ENCODE measurements around the gene GRAP2. TPM values are rescaled to one million over a fixed set of nuclear protein-coding genes. Genes with fewer than 3 reads are reported as not detected.
"Not testable (repeated sequence)": the region's sequence is repeated elsewhere in the genome, so short reads cannot be mapped to it uniquely, and the experiment has no call there.

GRAP2 gene
- total RNA-seq, 1 donor from 2014 or later = 0.24 TPM

- Mint-ChIP-seq H3K4me3 (no peak overlapping the region), H3K27ac (no peak overlapping the region), H3K27me3 (peaks cover 24% of the 10 kb centered on the region), H3K9me3 (no peaks in the 10 kb centered on the region), H3K36me3 (no peaks in the 10 kb centered on the region), H3K4me1 (ENCODE audit: unreplicated experiment) (no peaks in the 10 kb centered on the region)
- TF ChIP-seq CTCF (conservative IDR thresholded peaks at IDR 0.05) = no peak
- DNase-seq (ENCODE audit: extremely low spot score, unreplicated experiment) = no peak
Measured at GRCh38 chr22:39868741-39869140, 32.1 kb upstream of the GRAP2 start.

- peaks cover 25% of the 10 kb centered on the region for H3K27me3 Mint-ChIP-seq
- DNase-seq (ENCODE audit: extremely low spot score, unreplicated experiment); H3K27ac Mint-ChIP-seq; H3K4me1 Mint-ChIP-seq (ENCODE audit: unreplicated experiment); H3K9me3 Mint-ChIP-seq; H3K36me3 Mint-ChIP-seq; H3K4me3 Mint-ChIP-seq: not testable (repeated sequence)
Measured at GRCh38 chr22:39869797-39870196, 31.1 kb upstream of the GRAP2 start.

GRCh38 chr22:39871008-39871798 is 29.7 kb upstream of the GRAP2 start:
- Mint-ChIP-seq H3K4me1 (ENCODE audit: unreplicated experiment) (no peaks in the 10 kb centered on the region), H3K4me3 (no peak overlapping the region), H3K9me3 (no peaks in the 10 kb centered on the region), H3K27me3 (peaks cover 18% of the 10 kb centered on the region), H3K27ac (no peak overlapping the region), H3K36me3 (no peaks in the 10 kb centered on the region)
- no peak for TF ChIP-seq CTCF (conservative IDR thresholded peaks at IDR 0.05)
- no peak for DNase-seq (ENCODE audit: extremely low spot score, unreplicated experiment)

- H3K36me3 Mint-ChIP-seq = no peaks in the 10 kb centered on the region
Measured at GRCh38 chr22:39872548-39872947, 28.3 kb upstream of the GRAP2 start.

GRCh38 chr22:39873965-39874364 is 26.9 kb upstream of the GRAP2 start:
- Mint-ChIP-seq H3K4me1 (ENCODE audit: unreplicated experiment) (no peaks in the 10 kb centered on the region), H3K4me3 (no peak overlapping the region), H3K27ac (no peak overlapping the region), H3K36me3 (no peaks in the 10 kb centered on the region), H3K9me3 (no peaks in the 10 kb centered on the region), H3K27me3 (peaks cover 18% of the 10 kb centered on the region)
- TF ChIP-seq CTCF (conservative IDR thresholded peaks at IDR 0.05) = no peak
- DNase-seq (ENCODE audit: extremely low spot score, unreplicated experiment) = no peak

More at GRCh38 chr22:39872548-39872947, 28.3 kb upstream of the GRAP2 start:
- Mint-ChIP-seq H3K27me3 (peaks cover 18% of the 10 kb centered on the region), H3K4me3 (no peak overlapping the region), H3K27ac (no peak overlapping the region), H3K9me3 (no peaks in the 10 kb centered on the region), H3K4me1 (ENCODE audit: unreplicated experiment) (no peaks in the 10 kb centered on the region)
- no peak for DNase-seq (ENCODE audit: extremely low spot score, unreplicated experiment)
- TF ChIP-seq CTCF (conservative IDR thresholded peaks at IDR 0.05) = no peak

- H3K9me3 Mint-ChIP-seq; H3K36me3 Mint-ChIP-seq; H3K4me3 Mint-ChIP-seq; H3K4me1 Mint-ChIP-seq (ENCODE audit: unreplicated experiment); DNase-seq (ENCODE audit: extremely low spot score, unreplicated experiment); H3K27ac Mint-ChIP-seq: not testable (repeated sequence)
- H3K27me3 Mint-ChIP-seq = peaks cover 21% of the 10 kb centered on the region
Measured at GRCh38 chr22:39875176-39875885, 25.6 kb upstream of the GRAP2 start.

All from type B pancreatic cell (in vitro differentiated cells).